GM21381 (cell line): Measurements from ENCODE around the gene RND1.
"Not testable (repeated sequence)": the region's sequence is repeated elsewhere in the genome, so short reads cannot be mapped to it uniquely, and the experiment has no call there.

Experiments used
- ATAC-seq: cut with Tn5 transposase; IDR thresholded peaks from one replicate; pipeline ENCODE4 v1.9.1; 2021; ENCODE audit warnings: mild to moderate bottlenecking, moderate library complexity; ENCODE audit not compliant: unreplicated experiment

The RND1 gene

DNA sequence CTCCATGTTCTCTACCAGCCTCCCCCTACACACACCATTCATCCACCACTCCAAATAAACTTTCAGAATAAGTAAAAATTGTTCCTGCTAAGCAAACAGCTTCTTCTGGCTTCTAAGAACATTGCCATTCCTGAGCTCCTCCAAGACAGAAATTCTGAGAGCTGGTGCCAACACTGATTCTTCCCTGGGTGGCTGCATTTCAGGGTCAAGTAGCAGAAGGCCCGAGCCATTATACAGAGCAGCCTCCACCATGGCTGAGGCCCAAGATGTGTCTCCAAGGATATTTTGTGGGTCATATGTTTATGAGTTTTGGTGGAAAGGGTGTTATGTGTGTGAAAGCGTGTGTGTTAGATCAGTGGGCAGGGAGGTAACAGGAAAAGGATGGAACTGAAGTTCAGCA is 3.5 kb upstream of the RND1 start:
- ATAC-seq = no peak

DNA sequence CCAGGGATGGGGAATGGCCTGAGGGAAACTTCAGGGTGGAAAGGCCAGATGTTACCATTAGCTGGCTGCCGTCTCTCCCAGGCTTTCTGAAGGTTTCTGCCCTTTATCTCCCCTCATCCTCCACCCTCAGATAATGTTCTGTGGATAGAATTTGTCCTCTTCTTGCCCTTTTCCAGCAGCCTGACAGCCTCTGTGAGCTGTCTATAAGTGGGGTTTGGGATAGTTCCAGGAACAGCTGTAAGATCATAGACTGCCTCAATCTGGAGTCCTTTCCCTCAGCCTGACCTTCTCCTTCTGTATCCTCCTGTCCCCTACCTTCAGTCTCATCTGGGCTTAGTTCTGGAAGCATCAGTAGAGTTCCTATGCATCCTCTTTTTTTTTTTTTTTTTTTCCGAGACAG is 2.8 kb upstream of the RND1 start:
- no peak for ATAC-seq

- no peak for ATAC-seq
Measured at GRCh38 chr12:48866052-48866711, 512 bp upstream of the RND1 start.

GRCh38 chr12:48863291-48863690 is 2.4 kb downstream of the RND1 start:
- no peak for ATAC-seq

- ATAC-seq = no peak
Measured at GRCh38 chr12:48862760-48863159, 2.9 kb downstream of the RND1 start.

DNA sequence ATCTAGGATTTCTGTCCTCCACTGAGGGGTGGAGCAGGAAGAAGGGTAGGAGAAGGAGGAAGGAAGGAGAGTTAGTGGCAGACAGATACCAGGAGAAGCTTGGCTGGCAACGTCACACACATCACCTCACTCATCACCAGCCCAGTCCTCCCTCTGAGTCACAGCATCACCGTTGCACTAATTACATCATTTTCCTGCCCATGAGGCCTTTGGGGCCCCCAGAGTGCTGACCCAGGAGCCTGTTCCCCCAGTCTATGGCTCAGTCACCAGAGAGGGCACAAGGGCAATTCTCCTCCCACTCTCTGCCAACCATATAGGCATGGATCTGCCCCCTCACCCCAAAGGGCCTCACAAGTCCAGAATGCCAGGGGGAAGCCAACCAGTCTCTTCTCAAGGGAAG is 4.6 kb downstream of the RND1 start:
- ATAC-seq = no peak

DNA sequence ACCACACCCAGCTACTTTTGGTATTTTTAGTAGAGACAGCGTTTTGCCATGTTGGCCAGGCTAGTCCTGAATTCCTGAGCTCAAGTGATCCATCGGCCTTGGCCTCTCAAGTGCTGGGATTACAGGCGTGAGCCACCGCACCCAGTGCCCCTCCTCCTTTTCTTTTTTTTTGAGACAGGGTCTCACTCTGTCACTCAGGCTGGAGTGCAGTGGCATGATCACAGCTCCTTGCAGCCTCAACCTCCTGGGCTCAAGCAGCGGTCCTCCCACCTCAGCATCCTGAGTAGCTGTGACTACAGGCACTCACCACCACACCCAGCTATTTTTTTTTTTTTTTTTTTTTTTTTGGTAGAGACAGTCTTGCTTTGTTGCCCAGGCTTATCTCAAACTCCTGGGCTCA is 5.4 kb downstream of the RND1 start:
- ATAC-seq = not testable (repeated sequence)

DNA sequence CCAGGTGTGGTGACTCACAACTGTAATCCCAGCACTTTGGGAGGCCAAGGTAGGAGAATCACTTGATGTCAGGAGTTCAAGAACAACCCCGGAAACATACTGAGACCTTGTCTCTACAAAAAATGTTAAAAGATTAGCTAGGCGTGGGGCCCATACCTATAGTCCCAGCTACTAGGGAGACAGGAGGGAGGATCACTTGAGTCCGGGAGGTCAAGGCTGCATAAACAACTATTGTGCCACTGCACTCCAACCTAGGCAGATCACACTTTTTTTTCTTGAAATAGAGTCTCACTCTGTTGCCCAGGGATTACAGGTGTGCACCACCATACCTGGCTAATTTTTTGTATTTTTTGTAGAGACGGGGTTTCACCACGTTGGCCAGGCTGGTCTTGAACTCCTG is 6.1 kb downstream of the RND1 start:
- ATAC-seq = no peak

DNA sequence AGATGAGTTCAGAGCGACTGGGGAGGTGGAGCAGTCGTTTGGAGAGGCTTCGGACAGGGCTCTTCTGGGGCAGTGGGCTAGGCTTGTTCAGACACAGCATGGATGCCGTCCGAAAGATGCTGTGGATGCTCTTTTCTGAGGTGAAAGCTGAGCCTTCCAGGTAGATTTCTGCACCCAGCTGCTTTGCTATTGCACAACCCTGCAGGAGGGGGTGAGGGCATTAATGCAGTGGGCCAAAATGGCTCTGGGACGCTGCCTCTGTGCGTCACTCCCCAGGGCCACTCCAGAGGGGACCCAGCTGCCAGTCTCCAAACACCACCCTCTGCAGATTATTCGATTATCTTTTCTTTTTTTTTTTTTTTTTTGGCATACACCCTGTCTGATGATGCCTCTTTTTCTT is 7.6 kb downstream of the RND1 start:
- ATAC-seq = no peak

DNA sequence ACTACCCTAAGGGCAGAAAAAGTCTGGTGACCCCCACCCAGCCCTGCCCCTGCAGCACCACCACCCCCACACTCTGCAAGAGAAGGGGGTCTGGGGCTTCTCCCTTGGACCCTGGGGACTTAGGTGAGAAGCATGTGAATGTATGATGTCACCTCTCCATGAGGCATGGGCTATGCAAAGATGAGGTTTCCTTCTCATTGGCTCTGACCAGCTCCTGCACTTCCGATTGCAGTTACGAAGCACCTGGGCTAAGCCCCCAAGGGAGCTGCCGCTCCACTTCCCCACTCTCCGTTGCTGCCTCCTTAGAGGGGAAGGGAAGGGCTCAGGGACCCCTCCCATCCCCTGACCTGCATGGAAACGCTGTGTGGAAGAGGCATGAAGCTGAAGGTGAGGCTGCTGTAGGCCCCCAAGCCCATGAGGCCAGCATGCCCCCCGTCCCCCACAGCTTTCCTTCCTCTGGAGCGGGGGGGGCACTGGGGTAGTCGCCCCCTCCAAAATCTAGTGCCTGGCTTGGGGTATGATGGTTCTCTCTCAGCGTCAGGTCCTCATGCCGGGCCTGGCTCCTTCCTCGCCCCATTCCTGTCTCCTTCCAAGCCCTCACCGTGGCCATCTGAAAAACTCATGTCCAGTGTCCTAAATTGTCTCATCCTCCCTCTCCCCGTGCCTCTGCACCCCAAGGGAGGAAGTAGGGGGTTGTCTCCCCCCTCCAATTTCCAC is 8.2 kb downstream of the RND1 start:
- no peak for ATAC-seq

DNA sequence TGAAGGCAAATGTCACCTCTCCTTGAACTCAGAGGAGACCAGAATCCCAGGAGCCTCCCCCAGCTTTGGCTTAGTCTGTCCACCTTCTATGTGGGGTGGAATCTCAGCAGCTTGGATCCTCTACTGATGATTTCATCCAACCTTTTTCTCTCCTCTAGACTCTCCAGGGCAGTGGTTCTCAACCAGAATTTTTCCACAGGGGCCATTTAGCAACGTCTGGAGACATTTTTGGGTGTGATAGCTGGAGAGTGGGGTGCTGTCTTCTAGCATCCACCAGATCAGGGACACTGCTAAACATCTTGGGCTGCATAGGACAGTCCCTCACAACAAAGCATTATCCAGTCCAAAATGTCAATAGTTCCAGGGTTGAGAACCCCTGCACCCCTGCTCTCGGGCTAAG is 9.3 kb downstream of the RND1 start:
- no peak for ATAC-seq

DNA sequence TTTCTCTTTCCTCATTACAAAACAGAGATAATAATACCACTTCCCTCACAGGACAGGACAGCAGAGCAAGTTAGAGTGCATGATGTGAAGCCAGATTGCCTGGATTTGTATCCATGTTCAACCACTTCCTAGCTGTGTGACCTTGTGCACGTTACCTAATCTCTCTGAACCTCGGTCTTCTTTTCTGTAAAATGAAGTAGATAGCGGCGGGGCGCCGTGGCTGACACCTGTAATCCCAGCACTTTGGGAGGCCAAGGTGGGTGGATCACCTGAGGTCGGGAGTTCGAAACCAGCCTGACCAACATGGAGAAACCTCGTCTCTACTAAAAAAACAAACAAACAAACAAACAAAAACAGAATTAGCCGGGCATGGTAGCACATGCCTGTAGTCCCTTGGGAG is 10.7 kb downstream of the RND1 start:
- ATAC-seq = not testable (repeated sequence)

DNA sequence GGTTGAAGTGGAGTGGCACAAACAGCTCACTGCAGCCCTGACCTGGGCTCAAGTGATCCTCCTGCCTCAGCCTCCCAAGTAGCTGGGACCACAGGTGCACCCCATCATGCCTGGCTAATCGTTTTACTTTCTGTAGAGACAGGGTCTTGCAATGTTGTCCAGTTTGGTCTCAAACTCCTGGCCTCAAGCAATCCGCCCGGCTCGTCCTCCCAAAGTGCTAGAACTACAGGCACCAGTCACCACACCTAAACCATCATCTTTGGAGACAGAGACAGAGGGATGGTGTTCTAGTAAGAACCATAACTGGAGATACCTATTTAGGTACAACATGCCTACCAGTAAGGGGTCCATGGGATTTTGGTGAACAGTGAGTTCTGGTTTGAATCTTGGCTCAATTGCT is 11.2 kb downstream of the RND1 start:
- no peak for ATAC-seq

GRCh38 chr12:48852734-48853688 is 12.7 kb downstream of the RND1 start:
- no peak for ATAC-seq

DNA sequence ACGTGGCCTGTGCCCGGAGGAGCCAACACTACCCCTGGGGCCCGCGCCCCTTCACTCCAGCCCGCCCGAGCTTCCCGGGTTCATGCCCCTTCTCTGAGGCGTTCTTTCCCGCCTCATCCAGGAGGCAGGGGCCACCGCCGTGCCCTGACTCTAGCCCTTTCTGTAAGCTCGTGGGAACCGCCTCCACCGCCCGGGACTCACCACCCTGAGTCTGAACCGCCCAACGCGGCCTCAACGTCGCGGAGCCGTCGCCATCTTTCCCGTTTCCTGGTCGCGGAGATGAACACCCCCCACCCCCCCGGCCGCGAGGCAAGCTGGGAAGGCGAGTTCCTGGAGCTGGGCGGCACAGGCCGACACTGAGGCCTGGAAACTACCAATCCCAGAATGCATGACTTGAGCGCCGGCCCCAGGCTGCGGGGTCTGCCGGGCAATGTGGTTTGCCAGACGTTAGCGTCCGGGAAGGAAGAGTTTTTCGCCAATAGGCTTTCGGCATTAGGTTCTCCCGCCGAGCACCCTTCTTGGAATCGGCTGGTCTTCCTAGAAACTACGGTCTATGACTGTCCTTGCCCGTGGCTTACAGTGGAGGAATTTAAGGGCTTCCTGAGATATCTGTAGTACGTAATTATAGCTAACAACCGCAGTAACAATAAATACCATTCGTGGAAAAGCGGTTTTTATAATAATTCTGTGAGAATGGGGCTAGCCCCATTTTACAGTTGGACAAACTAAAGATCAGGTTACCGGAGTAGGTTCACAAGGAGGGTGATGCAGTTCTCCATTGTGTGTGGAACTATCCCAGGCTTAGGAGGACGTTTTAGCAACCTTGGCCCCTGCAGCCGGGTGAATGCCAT is 13.6 kb downstream of the RND1 start, which contains the start of gene DDX23:
Gene DDX23, minus strand, starts transcription at position 281 of the 851 bp plus-strand sequence. CDS start 6,381 bp downstream, outside the sequence.
- peak; percentile 95 for ATAC-seq

DNA sequence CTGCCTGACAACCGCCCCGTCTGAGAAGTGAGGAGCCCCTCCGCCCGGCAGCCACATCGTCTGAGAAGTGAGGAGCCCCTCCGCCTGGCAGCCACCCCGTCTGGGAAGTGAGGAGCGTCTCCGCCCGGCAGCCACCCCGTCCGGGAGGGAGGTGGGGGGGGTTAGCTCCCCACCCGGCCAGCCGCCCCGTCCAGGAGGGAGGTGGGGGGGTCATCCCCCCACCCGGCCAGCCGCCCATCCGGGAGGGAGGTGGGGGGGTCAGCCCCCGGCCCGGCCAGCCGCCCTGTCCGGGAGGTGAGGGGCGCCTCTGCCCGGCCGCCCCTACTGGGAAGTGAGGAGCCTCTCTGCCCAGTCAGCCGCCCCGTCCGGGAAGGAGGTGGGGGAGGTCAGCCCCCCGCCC is 23.6 kb downstream of the RND1 start:
- not testable (repeated sequence) for ATAC-seq

GRCh38 chr12:48838048-48838447 is 27.6 kb downstream of the RND1 start:
- ATAC-seq = no peak

- no peak for ATAC-seq
Measured at GRCh38 chr12:48832321-48833060, 33.2 kb downstream of the RND1 start.

GRCh38 chr12:48831257-48831656 is 34.4 kb downstream of the RND1 start:
- ATAC-seq = no peak
